WTC11 (cell line): ENCODE measurements around the gene EXPH5. TPM values are rescaled to one million over a fixed set of nuclear protein-coding genes. Genes with fewer than 3 reads are reported as not detected.
A peak's percentile ranks its signal among the peaks of the same experiment; 100 is the strongest.

Source experiments
- ATAC-seq: fragments of 200-7000 bp; cut with Tn5 transposase; 2 replicates; pipeline ENCODE4 v1.10.0; 2021; ENCODE audit warnings: mild to moderate bottlenecking, moderate library complexity
- CTCF ChIA-PET: fragments of 300-600 bp; sonication (Branson Sonifier 250); formaldehyde crosslinking; loops from one replicate; lab custom pipeline; 2021; ENCODE audit warnings: antibody characterized with exemption; lab: Charles Lee
- POLR2A ChIA-PET: fragments of 350-600 bp; sonication (Branson Sonifier 250); formaldehyde crosslinking; loops from one replicate; lab custom pipeline; 2021; ENCODE audit warnings: antibody characterized with exemption; lab: Charles Lee
- DNase-seq: peaks from one replicate; pipeline ENCODE4 v3.0.0; 2021; ENCODE audit warnings: low spot score
- H3K27ac Mint-ChIP-seq: 2 replicates; pipeline ENCODE4 v1.8.0; 2021; ENCODE audit warnings: mixed read lengths
- H3K27me3 Mint-ChIP-seq: 2 replicates; pipeline ENCODE4 v1.8.0; 2021; ENCODE audit warnings: low read depth, mild to moderate bottlenecking, moderate library complexity, mixed read lengths
- H3K36me3 Mint-ChIP-seq: 2 replicates; pipeline ENCODE4 v1.8.0; 2021; ENCODE audit warnings: mixed read lengths
- H3K4me1 Mint-ChIP-seq: 2 replicates; pipeline ENCODE4 v1.8.0; 2022; ENCODE audit warnings: mixed read lengths
- H3K4me3 Mint-ChIP-seq: 2 replicates; pipeline ENCODE4 v1.8.0; 2021; ENCODE audit warnings: mild to moderate bottlenecking, moderate library complexity, mixed read lengths
- H3K9me3 Mint-ChIP-seq: 2 replicates; pipeline ENCODE4 v1.8.0; 2021; ENCODE audit warnings: mixed read lengths
- ATF1 ChIP-seq: sonication (generic); formaldehyde crosslinking; IDR thresholded peaks from 2 replicates; pipeline ENCODE4 v1.8.1; 2023; ENCODE audit warnings: mild to moderate bottlenecking, moderate library complexity, missing genetic modification reagents
- CREB1 ChIP-seq: sonication (generic); formaldehyde crosslinking; IDR thresholded peaks from 2 replicates; pipeline ENCODE4 v1.8.0; 2023; ENCODE audit warnings: mild to moderate bottlenecking, missing genetic modification reagents
- CREM ChIP-seq: sonication (generic); formaldehyde crosslinking; IDR thresholded peaks from 2 replicates; pipeline ENCODE4 v1.8.1; 2022; ENCODE audit warnings: mild to moderate bottlenecking, missing genetic modification reagents, moderate library complexity
- EMX1 ChIP-seq: fragments of 250-450 bp; sonication (Bioruptor Pico); IDR thresholded peaks from 2 replicates; pipeline ENCODE4 v1.8.0; 2021; ENCODE audit warnings: mild to moderate bottlenecking
- ETV6 ChIP-seq: sonication (generic); formaldehyde crosslinking; IDR thresholded peaks from 2 replicates; pipeline ENCODE4 v1.8.1; 2022; ENCODE audit warnings: mild to moderate bottlenecking, missing genetic modification reagents
- FOXJ3 ChIP-seq: sonication (generic); formaldehyde crosslinking; IDR thresholded peaks from 2 replicates; pipeline ENCODE4 v1.9.0; 2021; ENCODE audit warnings: missing genetic modification reagents, mild to moderate bottlenecking, borderline replicate concordance
- FOXK1 ChIP-seq: sonication (generic); formaldehyde crosslinking; IDR thresholded peaks from 2 replicates; pipeline ENCODE4 v1.8.0; 2022; ENCODE audit warnings: mild to moderate bottlenecking, moderate library complexity, missing genetic modification reagents
- GABPB1 ChIP-seq: sonication (generic); formaldehyde crosslinking; IDR thresholded peaks from 2 replicates; pipeline ENCODE4 v1.8.1; 2023; ENCODE audit warnings: mild to moderate bottlenecking, missing genetic modification reagents
- GTF2I ChIP-seq: fragments of 250-450 bp; sonication (Bioruptor Pico); conservative IDR thresholded peaks from 2 replicates; pipeline ENCODE4 v1.4.0; 2021; ENCODE audit warnings: mild to moderate bottlenecking
- MXD4 ChIP-seq: fragments of 250-450 bp; sonication (Bioruptor Pico); IDR thresholded peaks from 2 replicates; pipeline ENCODE4 v1.8.0; 2021; ENCODE audit warnings: mild to moderate bottlenecking, moderate library complexity, borderline replicate concordance
- NFYB ChIP-seq: sonication (generic); formaldehyde crosslinking; conservative IDR thresholded peaks from 2 replicates; pipeline ENCODE4 v1.8.0; 2022; ENCODE audit warnings: low read depth, missing genetic modification reagents
- NR1H2 ChIP-seq: sonication (generic); formaldehyde crosslinking; IDR thresholded peaks from 2 replicates; pipeline ENCODE4 v1.9.0; 2021; ENCODE audit warnings: mild to moderate bottlenecking, moderate library complexity, missing genetic modification reagents
- NR2C2 ChIP-seq: sonication (generic); formaldehyde crosslinking; IDR thresholded peaks from 2 replicates; pipeline ENCODE4 v1.8.0; 2022; ENCODE audit warnings: mild to moderate bottlenecking, missing genetic modification reagents
- OVOL2 ChIP-seq: fragments of 250-450 bp; sonication (Bioruptor Pico); IDR thresholded peaks from 2 replicates; pipeline ENCODE4 v1.9.0; 2021; ENCODE audit warnings: mild to moderate bottlenecking, borderline replicate concordance
- RORB ChIP-seq: fragments of 250-450 bp; sonication (Bioruptor Pico); IDR thresholded peaks from 2 replicates; pipeline ENCODE4 v1.9.0; 2021; ENCODE audit warnings: mild to moderate bottlenecking
- SOX15 ChIP-seq: fragments of 250-450 bp; sonication (Bioruptor Pico); IDR thresholded peaks from 2 replicates; pipeline ENCODE4 v1.9.0; 2021; ENCODE audit warnings: mild to moderate bottlenecking
- SP1 ChIP-seq: sonication (generic); formaldehyde crosslinking; conservative IDR thresholded peaks from 2 replicates; pipeline ENCODE4 v1.8.1; 2022; ENCODE audit warnings: missing genetic modification reagents
- TCF7 ChIP-seq: sonication (generic); formaldehyde crosslinking; IDR thresholded peaks from 2 replicates; pipeline ENCODE4 v1.8.0; 2022; ENCODE audit warnings: mild to moderate bottlenecking, low read depth, missing genetic modification reagents, moderate library complexity
- TP53 ChIP-seq: sonication (generic); formaldehyde crosslinking; IDR thresholded peaks from 2 replicates; pipeline ENCODE4 v1.8.1; 2023; ENCODE audit warnings: mild to moderate bottlenecking, missing genetic modification reagents
- ZNF121 ChIP-seq: sonication (generic); formaldehyde crosslinking; IDR thresholded peaks from 2 replicates; pipeline ENCODE4 v1.8.0; 2023; ENCODE audit warnings: missing genetic modification reagents
- ZNF232 ChIP-seq: sonication (generic); formaldehyde crosslinking; IDR thresholded peaks from 2 replicates; pipeline ENCODE4 v1.8.0; 2022; ENCODE audit warnings: mild to moderate bottlenecking, missing genetic modification reagents
- ZNF281 ChIP-seq: sonication (generic); formaldehyde crosslinking; IDR thresholded peaks from 2 replicates; pipeline ENCODE4 v1.8.0; 2023; ENCODE audit warnings: mild to moderate bottlenecking, missing genetic modification reagents
- ZNF512 ChIP-seq: sonication (generic); formaldehyde crosslinking; IDR thresholded peaks from 2 replicates; pipeline ENCODE4 v1.8.1; 2022; ENCODE audit warnings: missing genetic modification reagents, borderline replicate concordance
- ZNF532 ChIP-seq: fragments of 250-450 bp; sonication (Bioruptor Pico); IDR thresholded peaks from 2 replicates; pipeline ENCODE4 v1.9.0; 2021; ENCODE audit warnings: mild to moderate bottlenecking, borderline replicate concordance
- ZNF671 ChIP-seq: fragments of 250-450 bp; sonication (Bioruptor Pico); IDR thresholded peaks from 2 replicates; pipeline ENCODE4 v1.8.0; 2021; ENCODE audit warnings: mild to moderate bottlenecking
- total RNA-seq: library from RNA; stranded (reverse); gene quantifications from 3 replicates; pipeline ENCODE4 v1.2.3, GENCODE V29; 2021

Gene EXPH5
- total RNA-seq, 1 experiment from 2014 or later, result 11.2 TPM

GRCh38 chr11:108562746-108563581 is 30.6 kb downstream of the EXPH5 start (continued):
- TF ChIP-seq ZNF512 (no peak), SP1 (no peak), NR2C2 (CRISPR knock-in tag) (no peak)

GRCh38 chr11:108561535-108561991 is 32.0 kb downstream of the EXPH5 start:
- no peak for DNase-seq
- Mint-ChIP-seq H3K4me3 (no peak overlapping the region), H3K36me3 (no peaks in the 10 kb centered on the region), H3K27ac (0 out of 2 replicates have a peak overlapping the region, but pooled peaks have one; percentile 14), H3K9me3 (no peaks in the 10 kb centered on the region), H3K27me3 (no peaks in the 10 kb centered on the region)
- CTCF ChIA-PET, result no interaction called here
- TF ChIP-seq GABPB1 (CRISPR knock-in tag) (no peak), SOX15 (no peak), RORB (CRISPR knock-in tag) (no peak), ZNF512 (no peak), ZNF671 (no peak), FOXJ3 (CRISPR knock-in tag) (no peak), ATF1 (no peak), ZNF232 (CRISPR knock-in tag) (no peak), ETV6 (no peak), CREM (CRISPR knock-in tag) (no peak), GTF2I (CRISPR knock-in tag) (no peak), MXD4 (CRISPR knock-in tag) (no peak), TP53 (CRISPR knock-in tag) (no peak)
- TF ChIP-seq, all 79 proteins: peak for 0
- H3K4me1 Mint-ChIP-seq, result peaks cover 13% of the 10 kb centered on the region
- ATAC-seq, result peak; percentile 47; the same call in 1 of the 2 replicates
- POLR2A ChIA-PET, result no interaction called here

GRCh38 chr11:108559904-108560303 is 33.7 kb downstream of the EXPH5 start:
- ATAC-seq (no peak), DNase-seq (no peak)
- H3K9me3 Mint-ChIP-seq, result no peaks in the 10 kb centered on the region
- ChIA-PET POLR2A (no interaction called here), CTCF (no interaction called here)
- no peak overlapping the region for H3K4me3 Mint-ChIP-seq
- no peaks in the 10 kb centered on the region for H3K36me3 Mint-ChIP-seq
- H3K4me1 Mint-ChIP-seq, result peaks cover 19% of the 10 kb centered on the region
- H3K27me3 Mint-ChIP-seq, result no peaks in the 10 kb centered on the region
- no peak overlapping the region for H3K27ac Mint-ChIP-seq
- TF ChIP-seq NR1H2 (CRISPR knock-in tag) (no peak), OVOL2 (CRISPR knock-in tag) (no peak), CREB1 (CRISPR knock-in tag) (no peak), ZNF232 (CRISPR knock-in tag) (no peak), ZNF121 (CRISPR knock-in tag) (no peak), FOXK1 (CRISPR knock-in tag) (no peak), ZNF532 (CRISPR knock-in tag) (no peak), TCF7 (CRISPR knock-in tag) (no peak), ZNF281 (CRISPR knock-in tag) (no peak), SP1 (no peak), EMX1 (CRISPR knock-in tag) (no peak), NFYB (no peak)
